ENCODE data around the gene POLR1A. TPM values are rescaled to one million over a fixed set of nuclear protein-coding genes. Genes with fewer than 3 reads are reported as not detected.

Gene POLR1A
- polyA plus RNA-seq, 1 donor = 24.7 TPM

- DNase-seq = no peak
These were observed 67.9 kb downstream of the POLR1A start for GRCh38 chr2:86037795-86038192.

GRCh38 chr2:86037141-86037794 is 68.4 kb downstream of the POLR1A start:
- peak; percentile 60 for DNase-seq

DNA sequence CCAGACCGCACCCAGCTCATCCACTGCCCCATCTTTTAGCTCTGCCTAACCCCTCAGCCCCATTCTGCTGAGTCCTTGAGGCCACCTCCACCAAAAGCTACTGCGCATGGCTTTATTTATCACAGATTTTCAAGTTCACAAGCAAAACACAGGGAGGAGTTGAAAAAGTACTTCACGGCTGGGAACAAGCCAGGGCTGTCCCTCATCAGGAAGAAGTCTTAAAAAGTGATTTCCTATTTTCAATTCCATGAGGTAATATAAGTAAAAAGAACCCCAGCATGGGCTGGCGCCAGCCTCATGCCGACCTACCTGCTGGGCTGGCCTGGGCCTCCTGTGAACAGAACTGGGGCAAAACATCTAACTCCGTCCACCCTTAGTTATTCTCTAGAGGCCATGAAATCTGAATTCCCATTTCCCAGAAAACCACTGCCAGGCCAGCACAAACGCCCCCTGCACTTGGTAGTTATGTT is 69.0 kb downstream of the POLR1A start:
- DNase-seq = no peak

GRCh38 chr2:86035883-86036668 is 69.6 kb downstream of the POLR1A start:
- DNase-seq = peak; percentile 62

GRCh38 chr2:86035376-86035882 is 70.3 kb downstream of the POLR1A start:
- DNase-seq = no peak

- no peak for DNase-seq
These were observed 71.7 kb downstream of the POLR1A start for GRCh38 chr2:86033751-86034692.

- no peak for DNase-seq
These were observed 72.7 kb downstream of the POLR1A start for GRCh38 chr2:86032861-86033595.

DNA sequence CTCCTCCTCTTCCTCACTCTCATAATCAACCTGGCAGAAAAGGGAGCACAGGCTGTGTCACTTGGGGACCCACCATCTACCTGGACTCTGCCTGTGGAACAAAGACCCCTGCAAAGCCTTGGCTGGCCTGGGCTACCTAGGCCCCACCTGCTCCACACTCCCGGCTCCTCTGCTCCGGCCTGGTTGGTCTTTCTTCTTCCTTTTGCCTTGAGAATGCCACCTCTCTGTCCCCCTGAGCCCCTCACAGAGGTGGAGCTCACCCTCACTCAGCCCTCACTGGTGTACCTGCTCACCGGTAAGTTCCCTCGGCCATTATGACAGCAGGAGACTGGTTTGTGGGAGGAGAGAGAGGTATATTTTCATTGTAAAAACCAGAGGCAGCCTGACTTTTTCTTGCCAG is 74.1 kb downstream of the POLR1A start:
- no peak for DNase-seq

GRCh38 chr2:86031151-86031550 is 74.5 kb downstream of the POLR1A start:
- no peak for DNase-seq

DNA sequence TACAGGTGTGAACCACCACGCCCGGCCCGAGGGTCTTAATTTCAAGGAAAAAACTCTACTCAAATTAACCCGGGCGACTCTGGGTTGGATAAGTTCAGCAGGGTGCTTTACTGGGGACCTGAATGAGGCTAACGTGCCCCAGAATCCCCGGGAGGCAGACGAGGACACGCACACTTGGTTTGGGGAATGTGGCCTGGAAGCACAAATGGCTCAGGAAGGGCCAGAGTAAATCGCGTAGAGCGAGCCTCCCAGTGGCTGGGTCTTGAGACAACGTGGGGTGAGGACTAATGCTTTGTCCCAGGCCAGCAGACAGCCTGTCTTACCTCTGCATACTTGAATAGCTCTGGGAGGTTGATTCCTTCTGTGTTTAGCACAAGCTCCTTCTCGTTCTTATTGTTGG is 75.8 kb downstream of the POLR1A start:
- no peak for DNase-seq

- no peak for DNase-seq
These were observed 76.8 kb downstream of the POLR1A start for GRCh38 chr2:86028766-86029381.

- DNase-seq = no peak
These were observed 77.5 kb downstream of the POLR1A start for GRCh38 chr2:86027922-86028765.

DNA sequence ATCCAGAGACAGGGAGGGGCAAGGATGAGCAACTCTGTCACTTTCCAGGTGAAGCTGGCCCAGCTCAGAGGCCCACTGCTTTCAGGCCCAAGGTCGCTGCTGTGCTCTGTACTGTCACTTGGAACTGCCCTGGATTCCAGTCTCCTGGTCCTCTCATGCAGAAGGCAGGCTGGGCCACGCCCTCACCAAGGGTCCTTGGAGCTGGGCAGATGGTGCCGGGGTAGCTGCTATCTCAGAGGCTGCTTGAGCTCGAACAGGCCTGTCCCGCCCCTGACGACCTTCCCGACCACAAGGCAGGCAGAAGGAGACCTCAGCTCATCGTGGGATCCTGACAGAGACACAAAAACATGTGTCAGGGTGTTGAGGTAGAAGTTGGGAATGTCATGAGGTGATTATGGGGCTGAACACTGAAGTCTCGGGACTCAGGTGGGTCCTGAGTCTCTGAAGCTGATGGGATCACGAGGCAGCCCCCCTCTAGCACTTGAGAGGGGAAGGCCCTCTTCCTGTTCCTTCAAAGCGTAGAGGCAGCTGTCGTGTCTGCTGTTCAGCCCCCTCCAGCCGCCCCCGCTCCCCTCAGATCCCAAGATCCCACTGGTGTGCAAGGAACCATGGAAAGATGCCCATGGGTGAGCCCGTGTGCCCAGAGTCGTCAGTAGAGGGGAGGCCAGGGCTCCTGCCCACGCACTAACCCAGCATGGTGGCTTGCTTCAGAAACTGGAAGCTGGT is 78.3 kb downstream of the POLR1A start:
- no peak for DNase-seq

GRCh38 chr2:86026744-86027065 is 79.0 kb downstream of the POLR1A start:
- no peak for DNase-seq

DNA sequence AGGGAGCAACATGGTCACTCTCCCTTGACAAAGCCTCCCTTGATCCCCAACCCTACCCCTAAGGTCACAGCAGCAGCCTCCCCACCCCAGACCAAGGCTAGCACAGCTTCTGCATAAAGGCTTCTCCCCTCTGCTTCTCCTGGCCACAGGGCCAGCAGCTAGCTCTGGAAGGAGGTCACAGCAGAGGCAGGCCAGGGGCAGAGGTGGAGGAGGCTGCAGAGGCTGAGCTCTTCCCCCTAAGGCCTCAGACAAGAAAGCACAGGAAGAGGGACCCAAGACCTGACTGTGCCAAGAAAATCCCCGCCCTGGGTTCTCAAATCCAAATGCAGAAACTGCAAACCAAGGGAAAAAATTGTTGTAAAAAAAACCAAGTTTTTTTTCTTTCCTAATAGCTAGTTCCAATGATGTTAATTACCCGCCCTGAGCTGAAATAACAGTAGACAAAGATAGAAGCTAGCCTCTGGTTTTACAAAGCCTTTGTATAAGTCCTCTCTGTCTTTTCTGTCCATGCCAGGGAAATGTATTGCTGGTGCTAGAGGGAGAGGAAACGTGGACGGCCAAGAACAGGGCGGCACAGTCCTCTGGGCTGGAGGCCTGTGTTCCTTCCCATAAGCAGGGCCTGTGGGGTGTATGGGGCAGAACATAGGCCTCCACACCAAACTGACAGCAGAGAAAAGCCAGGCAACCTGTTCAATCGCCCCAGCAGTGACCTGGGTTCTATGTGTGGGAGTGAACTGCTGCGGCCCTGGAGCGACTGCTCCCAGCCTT is 79.5 kb downstream of the POLR1A start:
- no peak for DNase-seq

- DNase-seq = no peak
These were observed 80.4 kb downstream of the POLR1A start for GRCh38 chr2:86025229-86025820.

DNA sequence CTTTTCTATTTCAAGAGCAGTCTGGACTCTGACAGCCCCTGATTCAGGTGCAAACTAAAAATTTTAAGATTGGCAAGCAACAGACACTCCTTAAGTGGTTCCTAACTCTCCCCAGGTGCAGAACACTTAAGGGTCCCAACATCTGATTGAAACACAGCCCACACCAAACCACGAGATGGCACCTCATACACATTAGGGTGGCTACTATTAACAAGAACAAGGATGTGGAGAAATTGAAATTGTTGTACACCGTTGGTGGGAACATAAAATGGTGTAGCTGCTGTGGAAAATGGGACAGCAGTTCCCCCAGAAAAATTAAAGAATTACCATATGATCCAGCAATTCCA is 82.3 kb downstream of the POLR1A start:
- no peak for DNase-seq

GRCh38 chr2:86022661-86023365 is 82.9 kb downstream of the POLR1A start:
- no peak for DNase-seq

All from left kidney (tissue), 2 donors.